GM18870 (cell line): ENCODE results near the gene SGPL1.
"Not testable (repeated sequence)": the region's sequence is repeated elsewhere in the genome, so short reads cannot be mapped to it uniquely, and the experiment has no call there.

Experiments used
- ATAC-seq: cut with Tn5 transposase; IDR thresholded peaks from one replicate; pipeline ENCODE4 v1.9.1; 2021; ENCODE audit warnings: moderate library complexity; ENCODE audit not compliant: unreplicated experiment

SGPL1 gene

DNA sequence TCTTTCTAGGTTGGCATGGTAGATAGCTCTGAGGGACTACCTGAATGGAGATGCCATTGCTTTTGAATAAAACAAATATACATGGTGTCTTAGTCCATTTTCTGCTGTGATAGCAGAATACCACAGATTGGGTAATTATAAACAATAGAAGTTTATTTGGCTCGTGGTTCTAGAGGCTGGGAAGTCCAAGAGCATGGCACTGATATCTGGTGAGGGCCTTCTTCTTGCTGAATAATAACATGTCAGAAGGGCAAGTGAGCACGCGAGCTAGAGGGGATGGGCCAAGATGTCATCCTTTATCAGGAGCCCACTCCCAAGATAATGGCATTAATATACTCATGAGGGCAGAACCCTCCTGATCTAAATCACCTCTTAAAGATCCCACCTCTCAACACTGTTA is 21.9 kb downstream of the SGPL1 start:
- ATAC-seq: no peak

DNA sequence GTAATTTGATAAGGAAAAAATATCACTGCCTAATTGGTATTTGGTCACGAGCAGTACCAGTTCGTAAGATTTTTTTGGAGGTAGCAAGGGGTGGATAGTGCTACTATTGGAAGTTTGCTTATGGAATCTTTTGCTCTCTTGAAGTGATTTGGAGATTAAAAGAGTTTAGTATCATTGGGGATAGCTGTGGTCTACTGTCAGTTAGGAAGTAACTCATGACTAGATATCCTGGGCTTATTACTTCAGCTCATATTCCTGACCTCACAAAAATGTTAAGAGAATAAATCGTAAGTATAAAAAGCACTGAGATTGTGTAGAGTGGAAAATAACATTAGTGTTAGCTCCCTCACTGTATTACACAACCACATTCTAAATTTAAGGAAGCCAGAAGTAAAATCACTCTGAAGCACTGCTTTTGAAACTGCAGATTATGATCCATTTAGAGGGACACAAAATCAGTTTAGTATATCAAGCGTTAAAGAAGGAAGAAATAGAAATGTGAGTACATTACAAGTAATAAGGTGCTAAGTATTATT is 22.6 kb downstream of the SGPL1 start:
- ATAC-seq: no peak

DNA sequence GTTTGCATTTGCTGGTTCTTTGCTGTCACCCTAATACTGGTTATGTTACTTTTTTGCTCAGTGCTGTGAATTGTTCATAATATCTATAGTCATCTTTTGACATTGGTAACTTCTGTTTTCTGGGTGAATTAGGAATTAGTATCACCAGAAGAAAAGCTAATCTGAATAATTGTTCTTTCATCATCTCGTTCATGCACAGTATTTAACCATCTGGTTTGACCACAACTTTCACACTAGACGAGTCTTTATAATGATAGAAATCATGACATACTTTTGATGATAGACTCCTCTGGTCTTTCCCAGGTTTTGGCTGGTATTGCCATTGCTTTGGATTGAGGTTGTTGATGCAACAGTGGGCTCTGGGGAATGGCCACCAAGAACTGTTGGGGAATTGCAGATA is 25.1 kb downstream of the SGPL1 start:
- no peak for ATAC-seq

DNA sequence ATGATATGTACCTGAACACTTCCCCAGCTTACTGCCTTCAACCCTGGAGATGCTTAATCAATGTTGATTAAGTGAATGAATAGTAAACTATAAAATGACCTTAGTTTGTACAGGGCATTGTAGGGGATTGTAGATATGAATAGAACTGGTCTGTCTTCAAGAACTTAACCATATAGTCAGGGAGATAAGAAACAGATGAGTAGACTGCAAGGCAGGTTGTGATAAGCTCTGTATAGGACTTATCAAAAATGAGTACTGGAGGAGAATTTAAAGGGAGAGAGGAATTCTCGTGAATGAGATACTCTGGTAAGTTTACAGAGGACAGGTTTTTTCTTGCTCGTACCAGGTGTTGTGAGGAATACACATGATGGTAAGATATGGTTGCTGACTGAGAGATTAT is 27.6 kb downstream of the SGPL1 start:
- no peak for ATAC-seq

DNA sequence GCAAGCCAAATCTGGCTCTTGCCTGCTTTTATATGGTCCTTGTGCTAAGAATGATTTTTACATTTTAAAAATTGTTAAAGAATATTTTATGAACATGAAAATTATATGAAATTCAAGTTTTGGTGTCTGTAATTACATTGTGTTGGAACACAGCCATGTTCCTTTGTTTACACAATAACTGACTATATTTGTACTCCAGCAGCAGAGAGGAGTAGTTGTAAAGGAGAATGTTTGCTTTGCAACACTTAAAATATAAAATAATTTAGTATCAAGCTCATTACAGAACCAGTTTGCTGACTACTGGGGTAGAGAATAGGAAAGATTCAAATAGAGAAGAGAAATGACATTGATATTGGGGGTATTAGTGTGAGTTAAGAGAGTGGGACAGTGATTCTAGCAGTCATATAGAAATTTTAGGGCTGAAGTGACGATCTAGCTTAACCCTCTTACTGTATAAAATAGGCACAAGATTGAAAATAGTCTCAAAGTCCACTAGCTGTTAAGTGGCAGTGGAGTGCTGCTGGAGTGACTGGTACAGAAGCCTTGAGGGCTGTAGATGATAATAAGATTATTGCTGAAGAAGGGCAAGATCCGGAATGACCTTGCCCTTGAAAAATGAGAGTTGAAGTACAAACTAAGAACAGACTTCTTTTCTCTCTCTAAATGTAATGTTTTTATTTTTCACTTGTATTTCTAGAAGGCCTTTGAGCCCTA is 28.2 kb downstream of the SGPL1 start:
- ATAC-seq: no peak

DNA sequence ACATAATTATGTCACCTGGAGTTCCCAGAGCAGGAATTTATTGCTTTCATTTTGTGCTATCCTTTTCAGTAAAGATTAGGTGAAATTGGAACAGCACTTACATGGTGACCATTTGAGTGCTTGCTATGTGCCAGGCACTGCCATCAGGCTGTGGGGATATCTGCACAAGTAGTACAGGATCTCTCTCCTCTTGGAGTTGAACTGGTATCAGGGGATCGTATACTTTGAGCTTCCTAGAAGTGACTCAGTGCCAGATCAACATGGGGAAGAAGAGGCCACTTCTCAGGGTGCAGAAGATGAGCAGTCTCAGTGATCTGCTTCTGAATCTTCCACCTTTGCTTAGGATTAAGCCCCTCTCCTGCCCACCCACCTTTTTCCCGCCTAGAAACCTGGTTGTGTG is 29.5 kb downstream of the SGPL1 start:
- no peak for ATAC-seq

DNA sequence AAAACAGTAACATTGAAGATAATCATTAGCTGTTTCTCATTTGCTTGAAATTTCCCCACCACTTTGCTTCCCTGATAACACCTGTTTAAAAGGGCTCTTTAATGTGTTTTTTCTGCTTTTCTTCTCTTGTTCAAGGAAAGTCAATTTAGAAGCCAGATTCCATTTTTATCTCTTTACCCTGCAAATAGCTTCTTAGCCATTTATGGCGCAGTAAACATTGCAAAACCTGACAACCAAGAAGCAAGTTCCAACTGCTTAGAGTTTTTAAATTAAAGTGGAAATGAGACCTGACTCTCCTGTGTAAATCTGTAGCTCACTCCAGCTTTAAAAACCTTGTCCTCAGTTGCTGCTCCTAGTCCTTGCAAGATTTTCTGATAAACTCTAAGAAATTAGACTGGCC is 30.1 kb downstream of the SGPL1 start:
- ATAC-seq: no peak

DNA sequence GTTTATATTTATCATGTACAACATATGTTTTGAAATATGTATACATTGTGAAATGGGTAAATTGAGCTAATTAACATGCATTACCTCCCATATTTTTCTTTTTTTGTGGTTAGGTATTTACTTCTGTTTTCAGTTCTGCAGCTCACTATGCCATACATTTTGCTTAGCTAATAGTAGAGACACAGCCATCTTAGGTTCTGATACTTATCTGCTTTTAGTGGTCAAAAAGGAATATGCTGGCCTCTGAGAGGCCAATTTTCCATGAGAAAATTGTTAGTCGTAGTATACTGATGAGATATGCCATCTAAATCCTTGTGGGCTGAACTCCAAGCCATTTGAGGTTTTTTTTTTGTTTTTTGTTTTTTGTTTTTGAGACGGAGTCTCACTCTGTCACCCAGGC is 31.0 kb downstream of the SGPL1 start:
- ATAC-seq: no peak

DNA sequence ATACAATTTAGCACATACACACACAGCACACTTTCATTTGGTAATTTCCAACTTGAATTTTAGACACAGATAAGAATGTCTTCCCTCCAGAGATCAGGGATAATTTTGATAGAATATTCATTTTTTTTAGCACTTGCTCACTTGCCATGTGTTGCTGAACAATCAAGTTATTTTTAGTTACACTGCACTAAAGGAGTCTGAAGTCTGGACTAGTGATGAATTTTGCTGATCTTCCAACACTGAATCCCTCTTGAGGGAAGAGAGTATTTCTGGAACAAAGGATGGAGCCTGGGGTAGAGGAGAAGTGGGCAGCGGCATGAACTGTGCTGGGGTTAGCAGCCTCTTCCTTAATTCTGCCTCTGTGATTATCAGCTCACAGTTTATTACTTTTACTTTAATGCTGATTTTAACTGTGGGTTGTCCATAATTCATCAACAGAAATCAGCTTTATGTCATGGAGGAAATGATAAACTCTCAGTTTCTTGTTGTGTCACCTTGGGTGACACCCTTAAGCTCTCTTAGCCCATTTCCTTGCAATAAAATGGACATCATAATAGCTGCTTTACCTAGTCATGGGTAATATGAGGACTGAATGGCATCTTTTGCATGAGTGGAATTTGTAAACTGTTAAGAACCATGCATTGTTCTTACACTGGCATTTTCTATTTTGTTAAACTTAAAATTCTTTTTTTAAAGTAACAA is 32.1 kb downstream of the SGPL1 start:
- no peak for ATAC-seq

DNA sequence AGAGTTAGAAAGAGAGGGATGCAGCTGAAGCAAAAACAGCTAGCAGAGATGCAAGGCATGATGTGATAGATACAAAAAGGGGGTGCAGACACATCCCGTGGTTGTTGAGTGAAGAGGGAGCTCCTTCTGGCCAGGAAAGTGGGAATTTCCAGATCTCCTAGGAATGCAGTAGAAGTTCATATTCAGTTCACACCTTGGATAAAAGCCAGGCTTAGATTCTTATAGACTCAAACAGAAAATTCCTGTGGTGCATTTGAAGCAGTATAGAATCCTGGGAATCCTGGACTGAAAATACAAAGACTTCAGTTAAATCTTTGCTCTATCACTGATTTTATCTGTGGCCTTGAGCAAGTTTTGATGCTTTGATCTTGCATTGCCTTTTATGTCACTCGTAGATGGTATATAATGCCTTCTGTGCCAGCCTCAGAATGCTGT is 33.9 kb downstream of the SGPL1 start:
- ATAC-seq: no peak

DNA sequence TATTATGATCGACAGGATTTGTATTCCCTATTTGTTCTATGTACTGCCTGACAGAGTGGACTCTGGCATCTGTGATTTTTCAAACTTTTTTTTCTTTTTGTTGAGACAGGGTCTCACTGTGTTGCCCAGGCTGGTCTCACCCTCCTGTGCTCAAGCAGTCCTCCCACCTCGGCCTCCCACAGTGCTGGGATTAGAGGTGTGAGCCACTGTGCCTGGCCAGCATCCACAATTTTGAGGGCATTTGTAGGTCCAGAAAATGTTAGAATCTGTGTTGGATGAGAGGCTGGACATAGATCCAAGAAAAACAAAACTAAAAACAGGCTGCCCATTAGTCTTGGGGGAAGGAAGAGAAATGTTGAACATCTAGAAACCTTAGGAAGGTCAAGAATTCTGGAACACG is 34.3 kb downstream of the SGPL1 start:
- ATAC-seq: no peak

DNA sequence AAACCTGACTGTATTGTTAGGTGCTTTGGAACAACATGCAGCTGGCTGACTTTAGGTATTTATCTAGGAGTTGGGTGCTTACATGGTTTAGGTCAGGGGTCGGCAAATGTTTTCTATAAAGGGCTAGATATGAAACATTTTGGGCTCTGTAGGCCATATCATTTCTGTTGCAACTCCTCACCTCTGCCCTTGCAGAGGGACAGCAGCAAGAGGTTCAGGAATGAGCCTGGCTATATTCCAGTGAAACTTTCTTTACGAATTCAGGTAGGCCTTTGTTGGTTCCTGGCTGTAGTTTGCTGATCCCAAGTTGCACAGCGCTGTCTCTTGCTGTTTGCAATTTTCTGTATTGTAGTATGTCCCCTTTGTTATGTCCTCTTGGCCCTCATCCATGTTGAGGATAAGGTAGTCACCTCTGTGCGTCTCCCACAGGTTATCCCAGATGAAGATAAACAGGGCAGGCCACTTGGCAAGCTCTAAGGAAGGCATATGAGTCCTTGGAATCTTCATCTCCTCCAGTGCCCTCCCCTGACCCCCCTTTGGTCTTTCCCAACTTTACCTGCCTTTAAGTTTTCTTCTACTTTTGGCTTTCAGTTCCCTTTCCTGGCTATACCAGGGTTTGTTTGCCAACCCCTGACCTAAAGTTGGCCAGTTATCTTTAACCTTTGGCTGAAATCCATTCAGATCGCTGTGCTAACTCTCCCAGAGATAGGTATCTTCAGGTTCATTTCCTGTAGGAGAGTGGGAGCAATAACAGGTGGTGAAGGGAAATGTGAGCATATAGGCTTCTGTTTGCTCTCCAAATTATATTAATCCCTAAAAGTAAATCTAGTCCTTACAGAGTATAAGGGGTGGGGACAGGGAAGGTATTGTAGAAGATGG is 36.1 kb downstream of the SGPL1 start:
- ATAC-seq: no peak

DNA sequence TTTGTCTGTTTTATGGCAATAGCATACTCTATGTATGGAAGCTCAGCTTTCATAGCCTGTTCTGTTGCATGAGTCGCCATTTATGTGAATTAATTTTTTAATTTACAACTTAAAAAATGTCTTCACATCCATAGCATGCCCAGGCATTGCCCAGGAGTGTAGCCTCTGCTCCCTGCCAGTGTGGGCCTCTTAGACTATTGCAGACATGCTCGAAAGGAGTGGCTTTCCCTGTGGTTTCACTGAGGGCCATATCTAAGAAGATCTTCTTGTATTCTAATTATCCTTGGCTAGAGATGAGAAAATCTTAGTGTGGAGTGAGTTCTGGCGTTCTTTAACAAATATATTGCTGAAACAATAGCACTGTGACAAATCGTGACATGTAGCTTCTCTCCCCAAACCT is 37.3 kb downstream of the SGPL1 start:
- ATAC-seq: no peak

DNA sequence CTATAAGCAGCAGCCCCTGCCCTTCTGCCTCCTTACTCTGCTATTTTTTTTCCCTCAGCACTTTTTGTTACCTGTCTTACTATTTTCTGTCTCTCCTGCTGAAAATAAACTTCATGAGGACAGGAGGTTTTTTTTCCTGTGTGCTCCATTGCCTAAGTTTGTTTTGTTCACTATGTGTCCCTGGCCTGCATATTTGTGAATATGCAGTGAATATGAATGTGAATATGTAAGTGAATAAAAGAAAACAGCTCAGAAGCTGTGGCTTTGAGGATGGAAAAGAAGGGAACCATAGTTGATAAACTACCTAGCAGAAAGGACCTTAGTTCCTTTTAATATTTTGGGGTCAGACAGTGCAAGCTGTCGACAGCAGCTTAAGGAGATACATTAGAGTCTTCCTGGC is 37.7 kb downstream of the SGPL1 start:
- ATAC-seq: no peak

DNA sequence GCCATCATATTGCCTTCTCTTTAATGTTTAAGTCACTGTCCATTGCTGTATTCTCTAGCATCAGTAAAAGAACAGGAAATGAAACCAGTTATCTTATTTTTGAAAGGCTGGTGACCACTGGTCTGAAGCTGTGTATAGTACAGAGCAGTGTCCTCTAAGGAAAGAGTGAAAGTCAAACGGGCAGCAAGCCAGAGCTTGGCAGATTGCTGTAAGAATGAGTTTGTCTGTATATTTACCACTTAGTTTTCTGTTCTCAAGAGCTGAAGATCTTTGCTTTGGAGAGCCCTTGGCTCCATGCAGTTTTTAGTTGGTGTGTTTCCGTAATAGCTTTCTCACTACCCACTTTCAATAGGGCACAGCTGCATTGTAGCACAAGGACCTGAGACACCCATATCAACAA is 40.7 kb downstream of the SGPL1 start:
- ATAC-seq: no peak

DNA sequence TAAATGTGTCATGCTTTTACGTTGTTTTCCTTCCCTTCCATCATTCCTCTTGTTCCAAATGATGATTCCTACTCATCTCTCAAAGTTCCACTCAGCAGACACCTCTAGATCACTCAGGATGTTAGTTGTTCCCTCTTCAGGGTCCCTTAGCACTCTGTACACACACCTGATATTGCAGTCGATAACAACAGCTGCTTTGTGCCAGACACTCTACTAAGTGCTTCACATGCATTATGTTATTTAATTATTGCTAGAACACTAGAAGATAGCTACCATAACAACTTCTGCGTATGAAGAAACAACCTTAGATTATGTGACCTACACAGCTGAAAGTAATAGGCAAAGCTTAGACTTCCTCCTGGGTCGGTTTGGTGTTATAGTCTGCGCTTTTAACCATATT is 43.0 kb downstream of the SGPL1 start:
- ATAC-seq: no peak

DNA sequence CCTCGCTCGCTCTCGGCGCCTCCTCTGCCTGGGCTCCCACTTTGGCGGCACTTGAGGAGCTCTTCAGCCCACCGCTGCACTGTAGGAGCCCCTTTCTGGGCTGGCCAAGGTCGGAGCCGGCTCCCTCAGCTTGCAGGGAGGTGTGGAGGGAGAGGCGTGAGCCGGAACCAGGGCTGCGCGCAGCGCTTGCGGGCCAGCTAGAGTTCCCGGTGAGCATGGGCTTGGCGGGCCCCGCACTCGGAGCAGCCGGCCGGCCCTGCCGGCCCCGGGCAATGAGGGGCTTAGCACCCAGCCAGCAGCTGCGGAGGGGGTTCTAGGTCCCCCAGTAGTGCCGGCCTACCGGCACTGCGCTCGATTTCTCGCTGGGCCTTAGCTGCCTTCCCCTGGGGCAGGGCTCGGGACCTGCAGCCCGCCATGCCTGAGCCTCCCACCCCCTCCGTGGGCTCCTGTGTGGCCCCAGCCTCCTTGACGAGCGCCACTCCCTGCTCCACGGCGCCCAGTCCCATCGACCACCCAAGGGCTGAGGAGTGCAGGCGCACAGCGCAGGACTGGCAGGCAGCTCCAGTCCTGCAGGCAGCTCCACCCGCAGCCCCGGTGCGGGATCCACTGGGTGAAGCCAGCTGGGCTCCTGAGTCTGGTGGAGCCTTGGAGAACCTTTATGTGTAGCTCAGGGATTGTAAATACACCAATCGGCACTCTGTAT is 45.9 kb downstream of the SGPL1 start:
- ATAC-seq: not testable (repeated sequence)

DNA sequence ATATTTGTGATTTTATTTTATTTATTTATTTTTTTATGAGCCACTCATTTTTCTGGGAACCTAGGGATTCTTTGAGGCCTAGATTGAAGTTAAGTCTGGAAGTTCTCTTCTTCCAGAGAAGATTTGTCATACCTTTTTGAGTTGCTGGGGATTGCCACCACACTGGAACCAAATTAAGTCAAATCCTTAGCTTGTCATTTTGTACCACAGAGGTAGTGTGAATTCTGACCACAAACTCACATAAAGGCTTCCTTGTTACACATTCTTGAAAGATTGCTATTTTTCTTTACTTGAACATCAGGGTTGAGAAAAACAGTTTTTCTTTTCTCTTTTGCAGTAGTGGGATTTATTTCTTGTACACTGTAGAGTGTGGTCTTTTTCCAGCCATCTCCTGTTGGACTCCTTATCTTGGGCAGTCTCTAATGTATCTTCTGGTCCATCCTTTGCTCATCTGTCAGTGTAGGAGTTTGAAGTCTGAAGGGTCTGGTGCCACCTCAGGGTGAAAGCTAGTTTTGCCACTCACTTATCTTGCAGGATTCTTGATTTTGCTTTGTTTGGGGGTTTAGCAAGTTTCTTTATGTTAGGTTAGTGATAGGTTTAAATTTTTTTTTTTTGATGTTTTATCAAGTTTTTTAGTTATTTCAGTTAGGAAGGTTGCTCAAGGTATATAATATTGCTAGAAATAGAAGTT is 47.9 kb downstream of the SGPL1 start:
- ATAC-seq: no peak

DNA sequence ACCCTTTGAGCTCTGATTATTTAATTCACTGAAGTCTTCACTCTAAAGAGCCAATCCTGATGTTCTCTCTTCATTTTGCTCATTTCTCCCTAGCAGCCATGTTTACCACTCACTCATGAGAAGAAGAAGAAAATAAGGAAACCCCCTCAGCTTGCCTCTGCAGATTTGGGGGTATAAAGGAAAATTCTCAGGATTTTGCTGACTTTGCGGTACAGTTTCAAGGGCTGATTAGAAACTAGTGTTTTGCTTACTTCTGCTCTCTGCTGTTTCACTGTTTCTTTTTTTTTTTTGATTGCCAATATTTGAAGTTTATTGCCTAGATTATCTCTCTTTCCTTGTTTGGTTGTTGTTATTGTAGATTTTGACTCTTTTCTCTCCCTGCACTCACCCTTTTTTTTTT is 49.2 kb downstream of the SGPL1 start:
- ATAC-seq: no peak

DNA sequence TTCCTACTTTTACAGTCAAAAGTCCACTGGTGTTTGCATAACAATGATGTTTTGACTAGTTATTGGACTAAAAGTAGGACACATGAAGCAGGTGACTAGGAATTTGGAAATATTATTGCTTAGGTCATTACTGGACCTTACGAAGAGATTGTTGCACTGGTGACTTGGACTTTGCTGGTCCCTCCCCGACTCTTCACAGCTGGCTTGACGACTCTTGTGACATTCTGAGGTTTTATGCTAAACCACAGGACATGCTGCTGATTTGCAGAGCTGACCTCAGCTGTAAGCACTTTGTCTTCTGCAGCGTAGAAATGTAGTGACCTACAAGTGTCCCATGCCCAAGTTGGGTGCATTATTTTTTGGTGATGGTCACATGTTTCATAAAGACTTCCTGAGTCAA is 50.7 kb downstream of the SGPL1 start:
- no peak for ATAC-seq
